Measurements from ENCODE around the gene PSMD7. TPM values are rescaled to one million over a fixed set of nuclear protein-coding genes. Genes with fewer than 3 reads are reported as not detected.

The PSMD7 gene
- total and polyA plus RNA-seq, 2 donors (not counting 3 experiments of a cell fraction or from before 2014, with no cell fraction given): 89.8 to 119 TPM

GRCh38 chr16:74305978-74306784 lies 9.6 kb downstream of the PSMD7 start:
- ChIA-PET CTCF (interaction anchor here (1.4 to 2.6 kb wide), 3 partner anchors 10 to 125 kb away, joined by 5 to 7 read pairs (median 6); no protein-coding TSS in a partner anchor), POLR2A (no interaction called here)
- Histone ChIP-seq H3K4me2 (ENCODE audit: insufficient read depth, low read length) (no peak overlapping the region), H3K27me3 (ENCODE audit: control insufficient read depth in 2 of 2, insufficient read depth in 2 of 2, low read length in 2 of 2) (no peaks in the 10 kb centered on the region), H3K4me3 (replicated peaks in 1 of 3; ENCODE audit: insufficient read depth in 1 of 3, low read depth in 1 of 3, low read length in 3 of 3) (no peak overlapping the region), H4K20me1 (replicated peaks; ENCODE audit: control insufficient read depth, extremely low read depth, insufficient read depth, low read length) (no peaks in the 10 kb centered on the region), H3K9me1 (replicated peaks; ENCODE audit: control insufficient read depth, extremely low read depth, insufficient read depth, low read length) (no peaks in the 10 kb centered on the region), H2AFZ (ENCODE audit: low read depth, low read length) (no peak overlapping the region), H3K4me1 (ENCODE audit: control insufficient read depth, extremely low read depth, insufficient read depth, low read length) (no peaks in the 10 kb centered on the region), H3K9me3 (replicated peaks; ENCODE audit: control insufficient read depth, insufficient read depth, low read length) (no peaks in the 10 kb centered on the region), H3K79me2 (ENCODE audit: control insufficient read depth, insufficient read depth, low read length) (peaks cover 4% of the 10 kb centered on the region), H3K9ac (replicated peaks; ENCODE audit: extremely low read depth, insufficient read depth, low read length) (no peak overlapping the region), H3K36me3 (ENCODE audit: control insufficient read depth in 2 of 2, extremely low read depth in 1 of 2, insufficient read depth in 2 of 2, low read length in 2 of 2) (peaks cover 29 to 44% of the 10 kb centered on the region in 2 experiments), H3K27ac (ENCODE audit: insufficient read depth, low read depth, low read length) (no peak overlapping the region)
- no peak for FAIRE-seq
- no TSS peak for BruUV-seq (replicated peaks)
- no peak for DNase-seq (ENCODE audit: low read depth, low spot score)
- intact Hi-C loops (cut with micrococcal nuclease) (no loop called here), dilution Hi-C loops (cut with MboI; ENCODE audit: extremely low pct_ligation_motif_present, low sequenced_read_pairs) (no loop called here)
- TF ChIP-seq MAX (IDR thresholded peaks at IDR 0.05; ENCODE audit: insufficient read depth, insufficient read length): no peak
- no peak for TF ChIP-seq JUN (IDR thresholded peaks at IDR 0.05; ENCODE audit: borderline replicate concordance, insufficient read depth, insufficient read length, low read depth)
- no peak for TF ChIP-seq POLR2AphosphoS5 (IDR thresholded peaks at IDR 0.05; ENCODE audit: insufficient read depth, low read depth, low read length)
- peak; percentile 33 for TF ChIP-seq POLR2A (IDR thresholded peaks at IDR 0.05; ENCODE audit: low read depth, low read length)

GRCh38 chr16:74307383-74307782 lies 10.8 kb downstream of the PSMD7 start:
- dilution Hi-C loops (cut with MboI; ENCODE audit: extremely low pct_ligation_motif_present, low sequenced_read_pairs): no loop called here
- no peak overlapping the region for H3K4me2 ChIP-seq (ENCODE audit: insufficient read depth, low read length)
- H3K79me2 ChIP-seq (ENCODE audit: control insufficient read depth, insufficient read depth, low read length): no peaks in the 10 kb centered on the region
- no TSS peak for BruUV-seq (replicated peaks)
- no peak for TF ChIP-seq JUN (IDR thresholded peaks at IDR 0.05; ENCODE audit: borderline replicate concordance, insufficient read depth, insufficient read length, low read depth)
- TF ChIP-seq POLR2AphosphoS5 (IDR thresholded peaks at IDR 0.05; ENCODE audit: insufficient read depth, low read depth, low read length): peak; percentile 18
- TF ChIP-seq EZH2 (IDR thresholded peaks at IDR 0.05; ENCODE audit: borderline replicate concordance, low read depth, low read length, severe bottlenecking): no peak
- H3K4me3 ChIP-seq (replicated peaks in 1 of 3; ENCODE audit: insufficient read depth in 1 of 3, low read depth in 1 of 3, low read length in 3 of 3): no peak overlapping the region
- H3K36me3 ChIP-seq (ENCODE audit: control insufficient read depth in 2 of 2, extremely low read depth in 1 of 2, insufficient read depth in 2 of 2, low read length in 2 of 2): peaks cover 25 to 32% of the 10 kb centered on the region in 2 experiments
- H3K9me1 ChIP-seq (replicated peaks; ENCODE audit: control insufficient read depth, extremely low read depth, insufficient read depth, low read length): no peaks in the 10 kb centered on the region
- FAIRE-seq (no peak), DNase-seq (ENCODE audit: low read depth, low spot score) (no peak)
- ChIA-PET CTCF (interaction anchor here (1.0 to 1.5 kb wide), 2 partner anchors 10 to 344 kb away, joined by 3 to 4 read pairs; no protein-coding TSS in a partner anchor), POLR2A (no interaction called here)
- no peaks in the 10 kb centered on the region for H3K4me1 ChIP-seq (ENCODE audit: control insufficient read depth, extremely low read depth, insufficient read depth, low read length)
- H3K27me3 ChIP-seq (ENCODE audit: control insufficient read depth in 2 of 2, insufficient read depth in 2 of 2, low read length in 2 of 2): no peaks in the 10 kb centered on the region
- H3K27ac ChIP-seq (ENCODE audit: insufficient read depth, low read depth, low read length): no peak overlapping the region
- no peak overlapping the region for H2AFZ ChIP-seq (ENCODE audit: low read depth, low read length)
- intact Hi-C loops (cut with micrococcal nuclease): no loop called here
- H4K20me1 ChIP-seq (replicated peaks; ENCODE audit: control insufficient read depth, extremely low read depth, insufficient read depth, low read length): no peaks in the 10 kb centered on the region
- H3K9ac ChIP-seq (replicated peaks; ENCODE audit: extremely low read depth, insufficient read depth, low read length): no peak overlapping the region
- no peaks in the 10 kb centered on the region for H3K9me3 ChIP-seq (replicated peaks; ENCODE audit: control insufficient read depth, insufficient read depth, low read length)

Data from endothelial cell of umbilical vein (primary cell).